H9 (cell line): ENCODE results near the gene NEK7. TPM values are rescaled to one million over a fixed set of nuclear protein-coding genes. Genes with fewer than 3 reads are reported as not detected.

ENCODE experiments used
- DNase-seq: peaks from one replicate; pipeline ENCODE4 v3.0.0-alpha.2; 2017
- H2AFZ ChIP-seq: one replicate; pipeline ENCODE4 v1.6.1; 2013; ENCODE audit warnings: mild to moderate bottlenecking, low read length, control low read depth, moderate library complexity
- H2AK5ac ChIP-seq: 2 replicates; pipeline ENCODE4 v1.6.1; 2013; ENCODE audit warnings: low read length, control low read depth, mixed read lengths; ENCODE audit not compliant: insufficient read length
- H2BK120ac ChIP-seq: one replicate; pipeline ENCODE4 v1.6.1; 2013; ENCODE audit warnings: low read depth, mild to moderate bottlenecking, low read length, control low read depth, inconsistent platforms; ENCODE audit not compliant: poor library complexity, severe bottlenecking
- H2BK12ac ChIP-seq: 2 replicates; pipeline ENCODE4 v1.6.1; 2013; ENCODE audit warnings: low read length, control low read depth, mixed read lengths, low read depth; ENCODE audit not compliant: insufficient read length
- H2BK15ac ChIP-seq: 2 replicates; pipeline ENCODE4 v1.6.1; 2013; ENCODE audit warnings: low read depth, low read length, control low read depth
- H2BK20ac ChIP-seq: one replicate; pipeline ENCODE4 v1.6.1; 2013; ENCODE audit warnings: low read depth, mild to moderate bottlenecking, low read length, control low read depth, inconsistent platforms; ENCODE audit not compliant: poor library complexity, severe bottlenecking
- H2BK5ac ChIP-seq: 2 replicates; pipeline ENCODE4 v1.6.1; 2013; ENCODE audit warnings: low read length, control low read depth, mixed read lengths; ENCODE audit not compliant: insufficient read length
- H3K14ac ChIP-seq: 2 replicates; pipeline ENCODE4 v1.6.1; 2013; ENCODE audit warnings: low read length, control low read depth; ENCODE audit not compliant: insufficient read depth
- H3K18ac ChIP-seq: 2 replicates; pipeline ENCODE4 v1.6.1; 2013; ENCODE audit warnings: low read depth, mild to moderate bottlenecking, mixed read lengths, low read length, control low read depth; ENCODE audit not compliant: insufficient read length
- H3K23ac ChIP-seq: 2 replicates; pipeline ENCODE4 v1.6.1; 2013; ENCODE audit warnings: low read length, control low read depth, mixed read lengths, low read depth; ENCODE audit not compliant: insufficient read length
- H3K23me2 ChIP-seq: 2 replicates; pipeline ENCODE4 v1.6.1; 2013; ENCODE audit warnings: low read depth, mild to moderate bottlenecking, mixed read lengths, low read length, control low read depth; ENCODE audit not compliant: insufficient read length, poor library complexity, severe bottlenecking
- H3K27ac ChIP-seq: 2 replicates; pipeline ENCODE4 v1.5.1; 2013; ENCODE audit warnings: low read length, control low read depth, mixed read lengths, low read depth; ENCODE audit not compliant: insufficient read length
- H3K27me3 ChIP-seq: 2 replicates; pipeline ENCODE4 v1.6.1; 2013; ENCODE audit warnings: low read length, control low read depth, inconsistent platforms; ENCODE audit not compliant: insufficient read depth
- H3K4ac ChIP-seq: 2 replicates; pipeline ENCODE4 v1.6.1; 2013; ENCODE audit warnings: low read depth, mild to moderate bottlenecking, control low read depth, inconsistent platforms, low read length, moderate library complexity
- H3K4me1 ChIP-seq: 2 replicates; pipeline ENCODE4 v1.6.1; 2013; ENCODE audit warnings: low read length, control low read depth, inconsistent platforms; ENCODE audit not compliant: insufficient read depth
- H3K4me2 ChIP-seq: 2 replicates; pipeline ENCODE4 v1.6.1; 2013; ENCODE audit warnings: low read length, control low read depth, mixed read lengths; ENCODE audit not compliant: insufficient read length, insufficient read depth
- H3K56ac ChIP-seq: 2 replicates; pipeline ENCODE4 v1.6.1; 2013; ENCODE audit warnings: low read depth, mild to moderate bottlenecking, mixed read lengths, low read length, control low read depth; ENCODE audit not compliant: insufficient read length
- H3K79me1 ChIP-seq: 2 replicates; pipeline ENCODE4 v1.6.1; 2013; ENCODE audit warnings: low read depth, mild to moderate bottlenecking, moderate library complexity, low read length, control low read depth, inconsistent platforms; ENCODE audit not compliant: insufficient read depth, poor library complexity, severe bottlenecking
- H3K79me2 ChIP-seq: 2 replicates; pipeline ENCODE4 v1.6.1; 2013; ENCODE audit warnings: low read length, control low read depth, inconsistent platforms; ENCODE audit not compliant: insufficient read depth
- H3K9ac ChIP-seq: 2 replicates; pipeline ENCODE4 v1.6.1; 2013; ENCODE audit warnings: low read length, control low read depth, mixed read lengths; ENCODE audit not compliant: insufficient read length; ENCODE audit errors: extremely low read depth
- H3K9me3 ChIP-seq: one replicate; pipeline ENCODE4 v1.6.1; 2013; ENCODE audit warnings: low read depth, low read length, inconsistent platforms; ENCODE audit not compliant: control insufficient read depth
- H3T11ph ChIP-seq: one replicate; pipeline ENCODE4 v1.6.1; 2013; ENCODE audit warnings: mild to moderate bottlenecking, low read length, control low read depth, inconsistent platforms
- H4K20me1 ChIP-seq: one replicate; pipeline ENCODE4 v1.6.1; 2013; ENCODE audit not compliant: control insufficient read depth, insufficient read length, insufficient read depth
- H4K5ac ChIP-seq: 2 replicates; pipeline ENCODE4 v1.6.1; 2013; ENCODE audit warnings: low read depth, mild to moderate bottlenecking, mixed read lengths, low read length, control low read depth; ENCODE audit not compliant: insufficient read length
- H4K8ac ChIP-seq: replicated peaks from 2 replicates; pipeline ENCODE4 v1.6.1; 2013; ENCODE audit warnings: low read length, control low read depth, mixed read lengths, low read depth; ENCODE audit not compliant: insufficient read length
- H4K91ac ChIP-seq: 2 replicates; pipeline ENCODE4 v1.6.1; 2013; ENCODE audit warnings: low read depth, mild to moderate bottlenecking, moderate library complexity, mixed read lengths, low read length, control low read depth; ENCODE audit not compliant: insufficient read length
- H3K27ac Mint-ChIP-seq, 3 experiments: 2 replicates in 2 of 3; 3 replicates in 1 of 3; pipeline ENCODE4 v1.8.0; 2020 to 2021; ENCODE audit warnings: mixed read lengths in 3 of 3, mild to moderate bottlenecking in 1 of 3, moderate library complexity in 1 of 3
- H3K27me3 Mint-ChIP-seq: 2 replicates; pipeline ENCODE4 v1.8.0; 2021; ENCODE audit warnings: low read depth, mild to moderate bottlenecking, moderate library complexity, mixed read lengths
- H3K36me3 Mint-ChIP-seq, 3 experiments: 2 replicates in 2 of 3; 3 replicates in 1 of 3; pipeline ENCODE4 v1.8.0; 2020 to 2021; ENCODE audit warnings: low read depth in 3 of 3, mixed read lengths in 3 of 3; ENCODE audit not compliant: insufficient read depth in 1 of 3
- H3K4me1 Mint-ChIP-seq, 2 experiments: 2 replicates each; pipeline ENCODE4 v1.8.0; 2020; ENCODE audit warnings: mixed read lengths in 2 of 2
- H3K4me3 Mint-ChIP-seq, 2 experiments: 2 replicates in 1 of 2; 3 replicates in 1 of 2; pipeline ENCODE4 v1.8.0; 2020 to 2021; ENCODE audit warnings: mild to moderate bottlenecking in 2 of 2, mixed read lengths in 2 of 2, moderate library complexity in 1 of 2
- H3K9me3 Mint-ChIP-seq, 2 experiments: 2 replicates in 1 of 2; 3 replicates in 1 of 2; pipeline ENCODE4 v1.8.0; 2020; ENCODE audit warnings: mild to moderate bottlenecking in 2 of 2, mixed read lengths in 2 of 2, moderate library complexity in 1 of 2
- CTCF ChIP-seq: fragments of 200-600 bp; sonication (generic); conservative IDR thresholded peaks from 3 replicates; pipeline ENCODE4 v1.8.0; 2021; ENCODE audit warnings: antibody characterized with exemption, mild to moderate bottlenecking
- WGBS: extraction: QIAGEN DNeasy Blood & Tissue Kit; methylation state at CpG from one replicate; pipeline ENCODE4 v1.1.7; 2013; ENCODE audit warnings: missing lambda C conversion rate, low lambda C conversion rate, mixed read lengths; ENCODE audit not compliant: insufficient read length; ENCODE audit errors: extremely low coverage; 5-methylcytosine and 5-hydroxymethylcytosine counted together
- total RNA-seq: library from RNA; stranded (reverse); gene quantifications from 2 replicates; pipeline ENCODE4 v1.2.1, GENCODE V29; 2021

The NEK7 gene
- total RNA-seq, 1 experiment from 2014 or later = 9.6 TPM

GRCh38 chr1:198281911-198282310 is 125.1 kb downstream of the NEK7 start:
- Histone ChIP-seq H4K8ac (no peak overlapping the region), H2AK5ac (no peak overlapping the region), H3K4me1 (no peaks in the 10 kb centered on the region), H2BK20ac (no peak overlapping the region), H4K20me1 (no peaks in the 10 kb centered on the region), H3K4ac (no peak overlapping the region), H3K9ac (no peak overlapping the region), H2AFZ (no peak overlapping the region), H3K23ac (no peak overlapping the region), H2BK12ac (no peak overlapping the region), H4K91ac (no peak overlapping the region), H3K4me2 (no peak overlapping the region), H2BK15ac (no peak overlapping the region), H3K79me1 (no peaks in the 10 kb centered on the region), H3K27ac (no peak overlapping the region), H3K14ac (no peak overlapping the region), H2BK5ac (no peak overlapping the region), H3K18ac (no peak overlapping the region), H3K27me3 (no peaks in the 10 kb centered on the region), H2BK120ac (no peak overlapping the region), H4K5ac (no peak overlapping the region), H3K79me2 (no peaks in the 10 kb centered on the region), H3K23me2 (no peaks in the 10 kb centered on the region), H3K9me3 (no peaks in the 10 kb centered on the region), H3T11ph (no peak overlapping the region), H3K56ac (no peak overlapping the region)
- Mint-ChIP-seq H3K4me1 (no peaks in the 10 kb centered on the region), H3K4me3 (no peak overlapping the region), H3K27ac (no peak overlapping the region), H3K36me3 (no peaks in the 10 kb centered on the region; a peak in 1 of 7 replicates), H3K9me3 (no peaks in the 10 kb centered on the region), H3K27me3 (no peaks in the 10 kb centered on the region)
- 100% methylated on average over 1 of the region's 1 CpG for WGBS
- DNase-seq = no peak
- TF ChIP-seq CTCF = no peak
